H1 (cell line): ENCODE measurements around the gene TMEM236. TPM values are rescaled to one million over a fixed set of nuclear protein-coding genes. Genes with fewer than 3 reads are reported as not detected.

Experiments
- USF2 ChIP-seq: IDR thresholded peaks from 2 replicates; pipeline ENCODE4 v1.6.1; 2011; ENCODE audit warnings: low read length, improper control_type of control experiment
- ZNF274 ChIP-seq: IDR thresholded peaks from 2 replicates; pipeline ENCODE4 v1.7.0; 2012; ENCODE audit warnings: low read length, borderline replicate concordance; ENCODE audit errors: extremely low read depth
- polyA plus RNA-seq, 7 experiments: library from polyadenylated mRNA; depleted of rRNA in 3 of 7; stranded (reverse) in 5 of 7; unstranded in 2 of 7; fragments of >200 nt in 5 of 7; fragments of 200-250 nt in 2 of 7; gene quantifications; 1 replicate in 5 of 7; 2 replicates in 1 of 7; 4 replicates in 1 of 7; pipeline versions ENCODE4 v1.2.1 to v1.2.3, GENCODE V29; 2011 to 2013; ENCODE audit warnings: missing spikeins in 2 of 7, mixed read lengths in 2 of 7
- total RNA-seq: library from RNA; stranded (reverse); fragmentation: NEBNext Ultra II Directional; extraction: Animal tissue kit (Norgen Biotek cat#: 25700); gene quantifications from 2 replicates; pipeline ENCODE4 v1.2.1, GENCODE V29; 2021

TMEM236 gene
- total and polyA plus RNA-seq, 2 of the 8 experiments (the other 6 are each of a cell fraction or from before 2014, with no cell fraction given): 0.02 to 0.07 TPM

GRCh38 chr10:17703706-17704105, 48.3 kb upstream of the TMEM236 start (continued):
- TF ChIP-seq USF2 (no peak), ZNF274 (no peak)
